OCI-LY7 (cell line): Measurements from ENCODE around the gene E2F3. TPM values are rescaled to one million over a fixed set of nuclear protein-coding genes. Genes with fewer than 3 reads are reported as not detected.

Source experiments
- BruUV-seq: library from RNA; stranded (reverse); fragments of 400-500 nt; replicated peaks from 2 replicates; lab custom pipeline; 2021; lab: Mats Ljungman, UMichigan
- CTCF ChIA-PET: fragments of 300-600 bp; sonication (Branson Sonifier 250); formaldehyde crosslinking; loops from one replicate; lab custom pipeline; 2022; ENCODE audit warnings: antibody characterized with exemption; ENCODE audit not compliant: unreplicated experiment; lab: Charles Lee
- POLR2A ChIA-PET: fragments of 300-600 bp; sonication (Branson Sonifier 250); formaldehyde crosslinking; loops from one replicate; lab custom pipeline; 2022; ENCODE audit warnings: antibody characterized with exemption; lab: Charles Lee
- DNase-seq: peaks from one replicate; pipeline ENCODE4 v3.0.0-alpha.2; 2015; ENCODE audit warnings: low spot score
- H2AFZ ChIP-seq: fragments of 200-600 bp; sonication (generic), shearing (Covaris generic); 2 replicates; pipeline ENCODE4 v1.6.1; 2014; ENCODE audit warnings: mild to moderate bottlenecking, antibody characterized with exemption, low read length, moderate library complexity
- H3K27ac ChIP-seq: fragments of 200-600 bp; sonication (generic); 2 replicates; pipeline ENCODE4 v1.5.1; 2014; ENCODE audit warnings: mixed run types, low read depth, mild to moderate bottlenecking, moderate library complexity, low read length, inconsistent platforms; ENCODE audit not compliant: poor library complexity, severe bottlenecking
- H3K36me3 ChIP-seq: fragments of 200-600 bp; sonication (generic); 2 replicates; pipeline ENCODE4 v1.6.1; 2014; ENCODE audit warnings: mild to moderate bottlenecking, antibody characterized with exemption, low read length, moderate library complexity, mixed read lengths; ENCODE audit not compliant: insufficient read depth
- H3K4me1 ChIP-seq: fragments of 200-600 bp; sonication (generic); 2 replicates; pipeline ENCODE4 v1.5.1; 2014; ENCODE audit warnings: mild to moderate bottlenecking, low read length; ENCODE audit not compliant: insufficient read depth, poor library complexity, severe bottlenecking
- H3K4me2 ChIP-seq: fragments of 200-600 bp; sonication (generic); 2 replicates; pipeline ENCODE4 v1.6.1; 2014; ENCODE audit warnings: mild to moderate bottlenecking, low read length
- H3K4me3 ChIP-seq: fragments of 200-600 bp; sonication (generic); 2 replicates; pipeline ENCODE4 v1.5.1; 2014; ENCODE audit warnings: mild to moderate bottlenecking, low read depth, low read length; ENCODE audit not compliant: poor library complexity, severe bottlenecking
- H3K79me2 ChIP-seq: fragments of 200-600 bp; sonication (generic); 2 replicates; pipeline ENCODE4 v1.6.1; 2016; ENCODE audit warnings: low read depth, mild to moderate bottlenecking, low read length, moderate library complexity, mixed read lengths; ENCODE audit not compliant: insufficient read depth
- H3K9me2 ChIP-seq: fragments of 200-600 bp; sonication (generic); 2 replicates; pipeline ENCODE4 v1.6.1; 2016; ENCODE audit warnings: mild to moderate bottlenecking, low read length, mixed read lengths; ENCODE audit not compliant: insufficient read depth
- H3K9me3 ChIP-seq: fragments of 200-600 bp; sonication (generic); 2 replicates; pipeline ENCODE4 v1.6.1; 2014; ENCODE audit warnings: mild to moderate bottlenecking, mixed run types, low read length, mixed read lengths
- H4K20me1 ChIP-seq: fragments of 200-600 bp; sonication (generic); 2 replicates; pipeline ENCODE4 v1.6.1; 2014; ENCODE audit warnings: mild to moderate bottlenecking, antibody characterized with exemption, low read length, moderate library complexity, mixed read lengths; ENCODE audit not compliant: insufficient read depth
- CTCF ChIP-seq: fragments of 200-600 bp; sonication (generic); conservative IDR thresholded peaks from 2 replicates; pipeline ENCODE4 v1.5.1; 2014; ENCODE audit warnings: mild to moderate bottlenecking, antibody characterized with exemption, low read length, moderate library complexity, mixed read lengths
- EZH2phosphoT487 ChIP-seq: fragments of 200-600 bp; sonication (generic); IDR thresholded peaks from 2 replicates; pipeline ENCODE4 v1.6.1; 2018; ENCODE audit warnings: low read depth, borderline replicate concordance, mild to moderate bottlenecking, mixed run types, antibody characterized with exemption, low read length, moderate library complexity, mixed read lengths
- intact Hi-C: fragments of 100-400 bp; cut with micrococcal nuclease; formaldehyde crosslinking; loops from one replicate; pipeline ENCODE4 v1.10.0; 2022; ENCODE audit not compliant: unreplicated experiment
- total RNA-seq, 2 experiments: library from RNA; depleted of rRNA in 1 of 2; stranded (reverse); fragments of >200 nt in 1 of 2; shearing (Covaris generic) in 1 of 2; gene quantifications; 2 replicates each; pipeline ENCODE4 v1.2.3, GENCODE V29; 2014 to 2022

The E2F3 gene
- total RNA-seq, 2 experiments from 2014 or later = 12.4 to 31.2 TPM

- no peaks in the 10 kb centered on the region for H3K9me2 ChIP-seq
- H4K20me1 ChIP-seq = peaks cover 69% of the 10 kb centered on the region
- TF ChIP-seq EZH2phosphoT487 (no peak), CTCF (no peak)
- no peak overlapping the region for H3K4me3 ChIP-seq
- H3K36me3 ChIP-seq = peaks cover 84% of the 10 kb centered on the region
- no peak overlapping the region for H3K27ac ChIP-seq
- no peak overlapping the region for H2AFZ ChIP-seq
- no peak overlapping the region for H3K4me2 ChIP-seq
- no TSS peak for BruUV-seq
- POLR2A ChIA-PET = interaction anchor here (0.7 to 1.8 kb wide), 2 partner anchors 12 to 1935 kb away, joined by 3 to 13 read pairs; no protein-coding TSS in a partner anchor
- CTCF ChIA-PET = no interaction called here
- peaks cover 15% of the 10 kb centered on the region for H3K4me1 ChIP-seq
- no peak for DNase-seq
- intact Hi-C loops = no loop called here
- H3K9me3 ChIP-seq = no peaks in the 10 kb centered on the region
- H3K79me2 ChIP-seq = peaks cover 100% of the 10 kb centered on the region
These were observed 15.1 kb downstream of the E2F3 start for GRCh38 chr6:20416567-20417345.

DNA sequence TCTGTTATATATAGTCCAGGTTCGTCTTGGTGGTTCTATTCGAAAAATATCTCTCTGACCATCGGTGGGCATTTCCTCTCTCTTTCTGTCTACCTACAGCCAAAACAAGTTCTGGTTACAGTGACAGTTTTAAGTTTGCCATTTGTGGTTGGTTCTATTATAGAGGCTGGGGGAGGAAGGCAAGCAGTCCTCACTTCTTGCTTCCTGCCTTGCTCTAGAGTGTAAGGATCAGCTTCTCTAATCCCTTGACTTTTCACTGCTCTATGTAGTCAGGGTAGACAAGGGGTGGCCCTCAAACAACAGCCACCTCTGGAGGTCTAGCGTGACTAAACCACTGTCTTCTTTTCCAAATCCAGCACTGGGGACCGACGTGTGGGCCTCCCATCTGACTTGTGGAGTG, 16.1 kb downstream of the E2F3 start:
- Histone ChIP-seq H3K4me2 (no peak overlapping the region), H3K4me1 (peaks cover 15% of the 10 kb centered on the region), H3K36me3 (peaks cover 84% of the 10 kb centered on the region), H3K27ac (no peak overlapping the region), H3K9me2 (no peaks in the 10 kb centered on the region), H2AFZ (no peak overlapping the region), H4K20me1 (peaks cover 58% of the 10 kb centered on the region), H3K79me2 (peaks cover 100% of the 10 kb centered on the region), H3K9me3 (no peaks in the 10 kb centered on the region), H3K4me3 (no peak overlapping the region)
- POLR2A ChIA-PET = interaction anchor here (1.1 to 1.8 kb wide), 2 partner anchors 8 to 13 kb away, joined by 5 to 13 read pairs; no protein-coding TSS in a partner anchor
- CTCF ChIA-PET = no interaction called here
- intact Hi-C loops = no loop called here
- no peak for TF ChIP-seq CTCF
- TF ChIP-seq EZH2phosphoT487 = no peak
- no peak for DNase-seq
- no TSS peak for BruUV-seq
